HG02970 (cell line): ENCODE measurements around the gene KLHL17.
A peak's percentile ranks its signal among the peaks of the same experiment; 100 is the strongest.

Experiments
- ATAC-seq: cut with Tn5 transposase; IDR thresholded peaks from one replicate; pipeline ENCODE4 v1.9.1; 2021; ENCODE audit warnings: mild to moderate bottlenecking, moderate library complexity, moderate number of reproducible peaks; ENCODE audit not compliant: unreplicated experiment, low FRiP score

The KLHL17 gene

GRCh38 chr1:1013105-1013921 lies 52.9 kb downstream of the KLHL17 start, which contains the start of gene ISG15:
Gene ISG15, plus strand, starts transcription at chr1:1013497. Its CDS starts 77 bp downstream, at chr1:1013574.
- peak; percentile 76 for ATAC-seq

GRCh38 chr1:1013922-1014648 lies 53.7 kb downstream of the KLHL17 start:
- ATAC-seq = no peak

GRCh38 chr1:1014799-1015681 lies 54.7 kb downstream of the KLHL17 start:
- no peak for ATAC-seq
